Naive thymus-derived CD8-positive, alpha-beta T cell (primary cell): ENCODE results near the gene KLHL21. TPM values are rescaled to one million over a fixed set of nuclear protein-coding genes. Genes with fewer than 3 reads are reported as not detected.

Source experiments
- ATAC-seq, 2 donors: fragments of 150-1000 bp; cut with Tn5 transposase in 1 of 2; sonication (Bioruptor Pico), chemical (Tn5 transposase) in 1 of 2; 1 replicate in 1 of 2; 2 replicates in 1 of 2; pipeline ENCODE4 v1.10.0; 2021; ENCODE audit warnings: mild to moderate bottlenecking in 2 of 2, moderate library complexity in 2 of 2
- POLR2A ChIA-PET: fragments of 350-600 bp; sonication (Branson Sonifier 250); formaldehyde crosslinking; loops from one replicate; lab custom pipeline; 2021; ENCODE audit warnings: antibody characterized with exemption; lab: Charles Lee
- DNase-seq, 10 donors: peaks; one replicate each; pipeline versions ENCODE4 v3.0.0 to v3.0.0-alpha.2; 2020 to 2022
- H3K27ac Mint-ChIP-seq, 10 donors: one replicate each; pipeline ENCODE4 v1.8.0; 2020 to 2022; ENCODE audit warnings: mild to moderate bottlenecking in 10 of 10, mixed read lengths in 10 of 10, moderate library complexity in 4 of 10, inconsistent platforms in 1 of 10
- H3K27me3 Mint-ChIP-seq, 5 donors: one replicate each; pipeline ENCODE4 v1.8.0; 2021 to 2022; ENCODE audit warnings: mixed read lengths in 5 of 5
- H3K36me3 Mint-ChIP-seq, 3 donors: one replicate each; pipeline ENCODE4 v1.8.0; 2020 to 2022; ENCODE audit warnings: mixed read lengths in 3 of 3, mild to moderate bottlenecking in 2 of 3, inconsistent platforms in 1 of 3
- H3K4me1 Mint-ChIP-seq, 4 donors: one replicate each; pipeline ENCODE4 v1.8.0; 2021 to 2022; ENCODE audit warnings: mixed read lengths in 4 of 4
- H3K4me3 Mint-ChIP-seq, 10 donors: one replicate each; pipeline ENCODE4 v1.8.0; 2020 to 2022; ENCODE audit warnings: mild to moderate bottlenecking in 10 of 10, mixed read lengths in 10 of 10, moderate library complexity in 6 of 10, inconsistent platforms in 1 of 10
- H3K9me3 Mint-ChIP-seq, 9 donors: one replicate each; pipeline ENCODE4 v1.8.0; 2020 to 2022; ENCODE audit warnings: mixed read lengths in 9 of 9, mild to moderate bottlenecking in 3 of 9, inconsistent platforms in 1 of 9, moderate library complexity in 1 of 9
- polyA plus RNA-seq, 3 donors: library from polyadenylated mRNA; unstranded; fragments of 300-500 nt; fragmentation: Illumina TruSeq; gene quantifications; one replicate each; pipeline ENCODE4 v1.2.3, GENCODE V29; 2021
- total RNA-seq, 8 experiments: library from RNA in 2 of 8; stranded (reverse) in 2 of 8; gene quantifications; one replicate each; pipeline ENCODE4 v1.2.3 and lab custom pipeline; 2021 to 2026

The KLHL21 gene
- total and polyA plus RNA-seq, 5 experiments from 2014 or later: 15.7 to 67.7 (median 26.4) TPM

DNA sequence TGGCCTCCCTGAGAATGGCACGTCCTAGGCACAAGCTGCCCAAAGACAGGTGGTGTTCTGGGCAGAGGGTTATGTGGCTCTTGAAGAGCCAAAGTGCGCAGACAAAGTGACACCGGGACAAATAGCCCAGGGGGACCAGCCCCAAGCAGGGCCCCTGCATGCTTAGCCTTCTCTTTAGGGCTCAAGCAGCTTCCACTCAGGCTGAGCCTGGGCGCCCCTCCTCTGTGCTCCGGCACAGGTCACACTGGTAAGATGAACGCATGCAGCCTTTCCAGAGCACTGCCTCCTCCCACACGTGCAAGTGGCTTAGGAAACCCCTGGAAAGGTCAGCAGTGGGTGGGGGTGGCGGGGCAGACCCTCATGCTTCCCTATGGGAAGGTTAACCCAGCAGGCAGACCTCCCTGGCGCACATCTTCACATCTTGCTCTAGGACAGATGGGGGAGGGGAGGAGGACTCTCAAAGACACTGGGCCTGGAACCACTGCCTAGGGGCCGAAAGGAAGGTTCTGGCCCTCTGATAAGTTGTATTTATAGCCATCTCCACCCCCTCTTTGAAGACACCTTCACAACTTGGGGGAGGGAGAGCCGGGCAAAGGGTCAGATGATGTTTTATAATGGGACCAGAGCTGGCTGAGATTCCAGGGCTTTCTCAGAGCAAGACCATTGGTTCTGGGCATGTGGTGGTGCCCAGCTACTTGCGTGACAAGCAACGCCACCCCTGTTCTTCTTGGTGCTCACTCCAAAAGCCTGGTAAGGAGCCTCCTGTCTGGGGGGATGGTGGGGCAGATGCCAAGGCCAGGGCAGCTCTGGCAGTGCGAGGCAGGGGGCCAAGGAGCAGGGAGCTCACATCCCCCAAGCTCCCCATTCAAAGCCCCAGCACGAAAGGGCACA lies 5.5 kb downstream of the KLHL21 start:
- no peak for DNase-seq
- no peak for ATAC-seq
- Mint-ChIP-seq H3K27ac (peak overlapping the region in 5 of 10 donors; percentile 31 to 56 (median 41)), H3K27me3 (no peaks in the 10 kb centered on the region), H3K4me3 (peak overlapping the region in 4 of 10 donors; percentile 11 to 29 (median 24)), H3K9me3 (no peaks in the 10 kb centered on the region), H3K36me3 (peaks cover 0 to 52% (median 4%) of the 10 kb centered on the region in 3 donors), H3K4me1 (peaks cover 19 to 69% (median 61%) of the 10 kb centered on the region in 4 donors)
- POLR2A ChIA-PET: interaction anchor here (0.9 to 1.7 kb wide), 3 partner anchors 9 to 43 kb away, joined by 3 to 7 read pairs (median 5); partner anchors contain the start of gene NOL9

DNA sequence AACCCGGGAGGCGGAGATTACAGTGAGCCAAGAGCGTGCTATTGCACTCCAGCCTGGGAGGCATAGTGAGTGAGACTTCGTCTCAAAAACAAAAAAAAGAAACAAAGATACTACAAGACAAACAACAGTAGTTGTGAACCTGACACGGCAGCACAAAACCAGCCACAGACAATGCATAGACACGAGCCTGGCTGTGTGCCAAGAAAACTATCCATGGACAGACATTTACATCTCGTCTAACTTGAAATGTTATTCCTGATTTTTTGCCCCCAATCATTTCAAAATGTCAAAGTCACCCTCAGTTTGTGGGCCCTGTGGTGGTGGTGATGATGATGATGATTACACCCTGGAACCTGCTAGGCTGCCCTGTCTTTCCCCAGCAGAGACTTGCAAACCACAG lies 6.3 kb downstream of the KLHL21 start:
- DNase-seq (no peak), ATAC-seq (no peak)
- H3K27ac Mint-ChIP-seq: peak overlapping the region in 5 of 10 donors; percentile 18 to 62 (median 40)
- H3K4me1 Mint-ChIP-seq: peaks cover 23 to 75% (median 68%) of the 10 kb centered on the region in 4 donors
- H3K9me3 Mint-ChIP-seq: no peaks in the 10 kb centered on the region
- peaks cover 0 to 52% (median 4%) of the 10 kb centered on the region in 3 donors for H3K36me3 Mint-ChIP-seq
- peak overlapping the region in 6 of 10 donors; percentile 16 to 68 (median 32) for H3K4me3 Mint-ChIP-seq
- POLR2A ChIA-PET: no interaction called here
- no peaks in the 10 kb centered on the region for H3K27me3 Mint-ChIP-seq

GRCh38 chr1:6594977-6595740 lies 7.5 kb downstream of the KLHL21 start:
- POLR2A ChIA-PET: no interaction called here
- Mint-ChIP-seq H3K9me3 (no peaks in the 10 kb centered on the region), H3K27me3 (no peaks in the 10 kb centered on the region), H3K36me3 (peaks cover 0 to 58% (median 6%) of the 10 kb centered on the region in 3 donors), H3K4me3 (no peak overlapping the region), H3K4me1 (peaks cover 26 to 82% (median 67%) of the 10 kb centered on the region in 4 donors), H3K27ac (peak overlapping the region in 4 of 10 donors; percentile 3 to 71 (median 16))
- no peak for ATAC-seq
- no peak for DNase-seq

GRCh38 chr1:6593810-6594209 lies 8.9 kb downstream of the KLHL21 start:
- H3K4me1 Mint-ChIP-seq: peaks cover 20 to 73% (median 54%) of the 10 kb centered on the region in 4 donors
- no peak for ATAC-seq
- POLR2A ChIA-PET: interaction anchor here (0.7 kb wide), 1 partner anchor 391 kb away, joined by 5 read pairs; no protein-coding TSS in a partner anchor
- H3K27ac Mint-ChIP-seq: peak overlapping the region in 1 of 10 donors; percentile 62
- no peaks in the 10 kb centered on the region for H3K9me3 Mint-ChIP-seq
- H3K4me3 Mint-ChIP-seq: no peak overlapping the region
- DNase-seq: no peak
- H3K36me3 Mint-ChIP-seq: peaks cover 0 to 67% (median 6%) of the 10 kb centered on the region in 3 donors
- no peaks in the 10 kb centered on the region for H3K27me3 Mint-ChIP-seq

DNA sequence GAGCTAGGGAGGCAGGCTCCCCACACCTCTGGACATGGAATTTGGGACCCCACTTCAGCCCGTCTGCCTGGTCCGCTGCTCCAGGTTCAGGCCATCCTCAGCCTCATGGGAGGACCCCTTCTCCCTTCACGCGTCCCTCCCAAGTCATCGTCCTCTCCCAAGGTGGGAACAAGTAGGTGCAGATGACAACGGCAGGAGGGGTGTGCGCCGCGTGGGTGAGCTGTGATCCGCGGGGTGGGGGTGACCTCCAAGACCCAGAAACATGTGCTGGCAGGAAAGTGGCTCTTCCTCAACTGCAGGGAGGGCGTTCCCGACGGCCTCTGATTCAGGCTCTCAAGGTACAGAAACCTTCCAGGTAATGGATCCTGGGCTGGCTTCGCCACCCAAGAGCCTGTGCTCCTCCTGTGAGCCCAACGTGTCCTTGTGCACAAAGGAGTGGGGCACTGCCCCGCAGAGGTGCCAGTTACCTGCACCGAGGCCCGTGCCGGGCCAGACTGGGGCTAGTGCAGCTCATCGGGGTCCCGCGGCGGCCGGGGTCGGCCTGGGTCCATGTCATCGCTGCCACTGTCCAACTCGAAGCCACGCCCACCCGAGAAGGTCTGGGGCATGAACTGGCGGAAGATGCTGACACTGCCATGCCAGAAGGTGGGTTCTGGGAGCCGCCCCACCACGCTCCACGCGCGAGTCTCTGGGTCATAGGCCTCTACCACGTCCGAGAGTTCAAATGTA lies 9.6 kb downstream of the KLHL21 start:
- ATAC-seq (no peak), DNase-seq (no peak)
- Mint-ChIP-seq H3K4me1 (peaks cover 20 to 67% (median 51%) of the 10 kb centered on the region in 4 donors), H3K4me3 (no peak overlapping the region), H3K9me3 (no peaks in the 10 kb centered on the region), H3K27ac (peak overlapping the region in 2 of 10 donors; percentile 21 to 24), H3K27me3 (no peaks in the 10 kb centered on the region), H3K36me3 (peaks cover 0 to 67% (median 4%) of the 10 kb centered on the region in 3 donors)
- POLR2A ChIA-PET: interaction anchor here (1.1 to 2.7 kb wide), 2 partner anchors 10 to 13 kb away, joined by 3 to 21 read pairs; partner anchors contain the start of genes KLHL21 and ZBTB48

DNA sequence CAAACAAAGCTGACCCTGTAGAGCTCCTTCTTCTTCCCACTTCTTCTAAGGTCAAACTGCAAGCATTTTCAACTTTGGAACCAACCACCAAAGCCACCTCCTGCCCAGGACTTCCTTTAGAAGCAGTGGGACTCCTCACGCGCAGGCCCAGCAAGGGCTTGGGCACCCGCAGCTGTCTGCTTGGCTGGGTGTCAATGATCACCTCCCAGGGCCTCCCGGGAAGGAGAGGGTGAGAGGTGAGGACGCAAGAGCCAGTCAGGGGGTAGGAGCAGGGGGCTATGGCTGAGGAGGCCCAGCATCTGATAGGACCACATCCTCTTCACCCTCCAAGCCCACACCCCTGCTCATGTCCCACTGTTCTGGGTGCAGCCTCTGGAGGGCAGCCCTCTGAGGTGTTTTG lies 10.2 kb downstream of the KLHL21 start:
- POLR2A ChIA-PET: interaction anchor here (1.1 to 2.7 kb wide), 2 partner anchors 10 to 12 kb away, joined by 3 to 21 read pairs; partner anchors contain the start of genes KLHL21 and ZBTB48

DNA sequence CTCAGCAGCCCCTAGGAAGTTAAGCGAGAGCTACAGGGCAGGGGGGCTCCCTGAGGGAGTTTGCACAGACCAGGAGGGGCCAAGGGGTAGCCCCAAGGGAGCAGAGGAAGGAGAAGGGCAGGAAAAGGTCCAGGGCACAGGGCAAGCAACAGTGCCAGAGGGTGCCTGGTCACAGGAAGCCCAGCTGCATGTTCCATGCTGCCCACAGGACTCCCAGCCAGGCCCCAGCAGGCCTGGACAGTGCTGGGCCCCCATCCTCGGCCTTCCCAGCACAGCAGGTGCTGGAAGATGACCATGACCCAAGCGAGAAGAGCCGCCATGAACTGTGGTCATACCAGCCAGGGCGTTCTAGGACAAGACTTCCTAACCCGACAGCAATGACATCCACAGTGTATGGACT lies 11.0 kb downstream of the KLHL21 start:
- Mint-ChIP-seq H3K27me3 (no peaks in the 10 kb centered on the region), H3K36me3 (peaks cover 0 to 61% (median 2%) of the 10 kb centered on the region in 3 donors), H3K4me3 (peak overlapping the region in 4 of 10 donors; percentile 11 to 61 (median 35)), H3K27ac (peak overlapping the region in 4 of 10 donors; percentile 62 to 85 (median 72)), H3K9me3 (no peaks in the 10 kb centered on the region), H3K4me1 (peaks cover 24 to 66% (median 45%) of the 10 kb centered on the region in 4 donors)
- ATAC-seq: no peak
- DNase-seq: no peak
- POLR2A ChIA-PET: interaction anchor here (1.0 to 2.7 kb wide), 3 partner anchors 11 to 101 kb away, joined by 3 to 21 read pairs (median 5); partner anchors contain the start of genes KLHL21 and ZBTB48

More for the DNA sequence above, 10.2 kb downstream of the KLHL21 start:
- no peaks in the 10 kb centered on the region for H3K27me3 Mint-ChIP-seq
- peaks cover 22 to 67% (median 50%) of the 10 kb centered on the region in 4 donors for H3K4me1 Mint-ChIP-seq
- no peak overlapping the region for H3K4me3 Mint-ChIP-seq
- peaks cover 0 to 64% (median 2%) of the 10 kb centered on the region in 3 donors for H3K36me3 Mint-ChIP-seq
- H3K9me3 Mint-ChIP-seq: no peaks in the 10 kb centered on the region
- no peak for ATAC-seq
- no peak for DNase-seq
- peak overlapping the region in 3 of 10 donors; percentile 15 to 67 (median 21) for H3K27ac Mint-ChIP-seq

DNA sequence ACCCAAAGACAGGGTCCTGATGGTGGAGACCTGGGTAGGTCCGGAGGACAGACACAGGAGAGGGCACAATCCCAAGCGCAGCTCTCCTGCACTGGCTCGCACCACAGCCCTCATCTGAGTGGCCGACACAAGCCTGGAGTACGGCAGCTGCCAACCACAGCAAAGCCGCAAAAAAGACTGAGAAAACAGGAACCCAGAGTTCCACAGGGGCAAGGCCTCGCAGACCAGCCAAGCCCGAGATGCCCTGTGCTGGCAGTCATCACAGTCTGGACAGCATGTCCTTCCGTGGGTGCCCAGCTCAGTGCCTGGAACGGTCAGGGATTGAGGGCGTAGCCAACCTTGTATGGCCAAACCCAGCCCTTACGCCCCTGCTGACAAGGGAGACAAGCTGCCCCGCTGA lies 11.4 kb downstream of the KLHL21 start:
- Mint-ChIP-seq H3K4me3 (peak overlapping the region in 5 of 10 donors; percentile 11 to 65 (median 50)), H3K4me1 (peaks cover 23 to 64% (median 40%) of the 10 kb centered on the region in 4 donors), H3K27me3 (no peaks in the 10 kb centered on the region), H3K9me3 (no peaks in the 10 kb centered on the region), H3K36me3 (peaks cover 0 to 56% (median 2%) of the 10 kb centered on the region in 3 donors), H3K27ac (peak overlapping the region; percentile 31 to 85 (median 52))
- POLR2A ChIA-PET: interaction anchor here (1.0 to 2.7 kb wide), 2 partner anchors 11 to 101 kb away, joined by 5 to 21 read pairs; partner anchors contain the start of gene KLHL21
- ATAC-seq (peak; percentile 28 to 45), DNase-seq (no peak)

- Mint-ChIP-seq H3K27ac (peak overlapping the region in 7 of 10 donors; percentile 48 to 85 (median 63)), H3K4me3 (no peak overlapping the region), H3K4me1 (peaks cover 13 to 56% (median 32%) of the 10 kb centered on the region in 4 donors), H3K27me3 (no peaks in the 10 kb centered on the region), H3K9me3 (no peaks in the 10 kb centered on the region), H3K36me3 (peaks cover 0 to 45% (median 2%) of the 10 kb centered on the region in 3 donors)
- no peak for ATAC-seq
- POLR2A ChIA-PET: interaction anchor here (1.1 to 4.2 kb wide), 3 partner anchors 8 to 12 kb away, joined by 3 to 37 read pairs (median 6); partner anchors contain the start of genes KLHL21 and ZBTB48
- DNase-seq: no peak
These were observed 12.6 kb downstream of the KLHL21 start for GRCh38 chr1:6590046-6590445.

DNA sequence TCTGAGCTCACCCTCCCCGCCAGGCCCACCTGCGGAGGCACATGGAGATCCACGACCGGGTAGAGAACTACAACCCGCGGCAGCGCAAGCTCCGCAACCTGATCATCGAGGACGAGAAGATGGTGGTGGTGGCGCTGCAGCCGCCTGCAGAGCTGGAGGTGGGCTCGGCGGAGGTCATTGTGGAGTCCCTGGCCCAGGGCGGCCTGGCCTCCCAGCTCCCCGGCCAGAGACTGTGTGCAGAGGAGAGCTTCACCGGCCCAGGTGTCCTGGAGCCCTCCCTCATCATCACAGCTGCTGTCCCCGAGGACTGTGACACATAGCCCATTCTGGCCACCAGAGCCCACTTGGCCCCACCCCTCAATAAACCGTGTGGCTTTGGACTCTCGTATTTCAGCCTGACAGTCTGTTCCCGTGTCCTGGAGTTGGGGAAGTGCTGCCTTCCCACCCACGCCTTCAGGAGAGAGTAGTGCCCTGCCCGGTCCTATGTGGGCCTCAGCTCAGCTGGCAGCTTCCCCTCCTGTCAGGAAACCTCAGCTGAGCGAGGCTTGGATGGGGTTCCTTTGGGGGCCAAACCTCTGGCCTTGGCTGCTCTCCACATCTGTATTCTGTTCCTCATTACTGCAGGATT lies 13.7 kb downstream of the KLHL21 start:
- no peak for ATAC-seq
- Mint-ChIP-seq H3K27ac (peak overlapping the region in 3 of 10 donors; percentile 15 to 77 (median 73)), H3K4me1 (peaks cover 20 to 60% (median 36%) of the 10 kb centered on the region in 4 donors), H3K36me3 (peaks cover 0 to 35% (median 2%) of the 10 kb centered on the region in 3 donors), H3K27me3 (no peaks in the 10 kb centered on the region), H3K9me3 (no peaks in the 10 kb centered on the region), H3K4me3 (no peak overlapping the region)
- POLR2A ChIA-PET: interaction anchor here (1.1 to 4.2 kb wide), 3 partner anchors 9 to 13 kb away, joined by 3 to 37 read pairs (median 6); partner anchors contain the start of genes KLHL21 and ZBTB48
- no peak for DNase-seq
